HEK293T (cell line): ENCODE results near the gene AGBL4.

Source experiments
- CTCF ChIA-PET: fragments of 350-600 bp; formaldehyde crosslinking; extraction: SDS; loops from one replicate; lab custom pipeline; 2021; ENCODE audit warnings: antibody characterized with exemption, inconsistent platforms; lab: Yijun Ruan, JAX
- POLR2A ChIA-PET: fragments of 350-600 bp; formaldehyde crosslinking; extraction: SDS; loops from one replicate; lab custom pipeline; 2020; ENCODE audit warnings: antibody characterized with exemption, inconsistent platforms; lab: Yijun Ruan, JAX
- DNase-seq: peaks from one replicate; pipeline ENCODE4 v3.0.0; 2012; ENCODE audit warnings: mixed read lengths; ENCODE audit errors: extremely low spot score
- ARNT ChIP-seq: fragments of 450-650 bp; IDR thresholded peaks from 2 replicates; pipeline ENCODE4 v1.6.1; 2017; ENCODE audit warnings: mild to moderate bottlenecking
- BHLHE40 ChIP-seq: fragments of 450-650 bp; IDR thresholded peaks from 2 replicates; pipeline ENCODE4 v1.6.1; 2016; ENCODE audit warnings: mild to moderate bottlenecking, moderate library complexity, borderline replicate concordance
- CTBP1 ChIP-seq: fragments of 450-650 bp; IDR thresholded peaks from 2 replicates; pipeline ENCODE4 v1.6.1; 2016; ENCODE audit warnings: borderline replicate concordance
- ELF4 ChIP-seq: fragments of 450-650 bp; IDR thresholded peaks from 2 replicates; pipeline ENCODE4 v1.6.1; 2017; ENCODE audit warnings: antibody characterized with exemption
- FOXA1 ChIP-seq: fragments of 450-650 bp; IDR thresholded peaks from 2 replicates; pipeline ENCODE4 v1.6.1; 2016; ENCODE audit warnings: mild to moderate bottlenecking
- FOXK2 ChIP-seq: fragments of 450-650 bp; IDR thresholded peaks from 2 replicates; pipeline ENCODE4 v1.6.1; 2016; ENCODE audit warnings: mild to moderate bottlenecking
- FOXM1 ChIP-seq: fragments of 450-650 bp; IDR thresholded peaks from 2 replicates; pipeline ENCODE4 v1.6.1; 2017; ENCODE audit warnings: mild to moderate bottlenecking, borderline replicate concordance
- HDGF ChIP-seq: fragments of 450-650 bp; IDR thresholded peaks from 2 replicates; pipeline ENCODE4 v1.6.1; 2017; ENCODE audit warnings: antibody characterized with exemption, borderline replicate concordance
- L3MBTL2 ChIP-seq: fragments of 450-650 bp; conservative IDR thresholded peaks from 2 replicates; pipeline ENCODE4 v1.6.1; 2016; ENCODE audit warnings: mild to moderate bottlenecking
- LEF1 ChIP-seq: fragments of 450-650 bp; IDR thresholded peaks from 2 replicates; pipeline ENCODE4 v1.6.1; 2017; ENCODE audit warnings: mild to moderate bottlenecking, borderline replicate concordance
- NFRKB ChIP-seq: fragments of 450-650 bp; IDR thresholded peaks from 2 replicates; pipeline ENCODE4 v1.6.1; 2016; ENCODE audit warnings: mild to moderate bottlenecking, moderate library complexity
- PKNOX1 ChIP-seq: fragments of 450-650 bp; IDR thresholded peaks from 2 replicates; pipeline ENCODE4 v1.6.1; 2016
- SP1 ChIP-seq: fragments of 450-650 bp; IDR thresholded peaks from 2 replicates; pipeline ENCODE4 v1.6.1; 2017
- SUZ12 ChIP-seq: fragments of 450-650 bp; IDR thresholded peaks from 2 replicates; pipeline ENCODE4 v1.6.1; 2016; ENCODE audit warnings: mild to moderate bottlenecking
- TARDBP ChIP-seq: fragments of 450-650 bp; IDR thresholded peaks from 2 replicates; pipeline ENCODE4 v1.6.1; 2016
- ZNF384 ChIP-seq: fragments of 450-650 bp; IDR thresholded peaks from 2 replicates; pipeline ENCODE4 v1.6.1; 2016

The AGBL4 gene

GRCh38 chr1:48829446-48829845, 1194.3 kb downstream of the AGBL4 start:
- ChIA-PET CTCF (no interaction called here), POLR2A (no interaction called here)

GRCh38 chr1:48823168-48823567, 1200.6 kb downstream of the AGBL4 start:
- TF ChIP-seq BHLHE40 (no peak), NFRKB (no peak), LEF1 (no peak), PKNOX1 (no peak), TARDBP (no peak), L3MBTL2 (no peak), FOXA1 (no peak), CTBP1 (no peak), FOXM1 (no peak), SUZ12 (no peak), ZNF384 (no peak), HDGF (no peak), ARNT (no peak), SP1 (no peak)
- DNase-seq, result no peak
- ChIA-PET CTCF (no interaction called here), POLR2A (no interaction called here)

More at GRCh38 chr1:48829446-48829845, 1194.3 kb downstream of the AGBL4 start:
- DNase-seq, result no peak
- TF ChIP-seq FOXA1 (no peak), FOXK2 (no peak), CTBP1 (no peak), LEF1 (no peak), FOXM1 (no peak), ELF4 (no peak)

GRCh38 chr1:48820491-48820890, 1203.3 kb downstream of the AGBL4 start:
- DNase-seq, result no peak
- CTCF ChIA-PET, result interaction anchor here (1.6 kb wide), 1 partner anchor 143 kb away, joined by 8 read pairs; no protein-coding TSS in a partner anchor
- POLR2A ChIA-PET, result no interaction called here

GRCh38 chr1:48817505-48818114, 1206.1 kb downstream of the AGBL4 start:
- CTCF ChIA-PET, result interaction anchor here (0.6 to 1.6 kb wide), 13 partner anchors 9 to 260 kb away, joined by 3 to 26 read pairs (median 4); no protein-coding TSS in a partner anchor
- peak; percentile 62 for DNase-seq
- no peak for TF ChIP-seq ZNF384
- no peak for TF ChIP-seq SP1
- TF ChIP-seq L3MBTL2, result no peak
- no peak for TF ChIP-seq FOXA1
- TF ChIP-seq CTBP1, result no peak
- no peak for TF ChIP-seq FOXM1
- TF ChIP-seq NFRKB, result no peak
- POLR2A ChIA-PET, result interaction anchor here (0.5 to 0.9 kb wide), 2 partner anchors 25 to 246 kb away, joined by 3 read pairs; no protein-coding TSS in a partner anchor

More at GRCh38 chr1:48820491-48820890, 1203.3 kb downstream of the AGBL4 start:
- TF ChIP-seq SP1 (no peak), ELF4 (no peak), FOXM1 (no peak), FOXA1 (no peak), ARNT (no peak), ZNF384 (no peak), BHLHE40 (no peak)

GRCh38 chr1:48810740-48811139, 1213.0 kb downstream of the AGBL4 start:
- no peak for DNase-seq
- CTCF ChIA-PET, result no interaction called here
- POLR2A ChIA-PET, result no interaction called here
- no peak for TF ChIP-seq L3MBTL2
- TF ChIP-seq FOXA1, result no peak
- no peak for TF ChIP-seq ZNF384
- no peak for TF ChIP-seq PKNOX1
- TF ChIP-seq FOXK2, result no peak
- TF ChIP-seq BHLHE40, result no peak
- TF ChIP-seq CTBP1, result no peak
- TF ChIP-seq NFRKB, result no peak
- TF ChIP-seq SP1, result no peak
- TF ChIP-seq ELF4, result no peak
- no peak for TF ChIP-seq SUZ12
- no peak for TF ChIP-seq ARNT
- TF ChIP-seq LEF1, result no peak
- no peak for TF ChIP-seq TARDBP
- no peak for TF ChIP-seq FOXM1
- no peak for TF ChIP-seq HDGF

- ChIA-PET POLR2A (no interaction called here), CTCF (interaction anchor here (1.3 kb wide), 1 partner anchor 9 kb away, joined by 5 read pairs; no protein-coding TSS in a partner anchor)
- no peak for DNase-seq
- TF ChIP-seq SUZ12 (no peak), BHLHE40 (no peak), FOXK2 (no peak)
Observed at GRCh38 chr1:48808496-48808895, 1215.3 kb downstream of the AGBL4 start.

GRCh38 chr1:48807554-48808260, 1216.0 kb downstream of the AGBL4 start:
- POLR2A ChIA-PET, result no interaction called here
- DNase-seq, result no peak
- CTCF ChIA-PET, result no interaction called here
- no peak for TF ChIP-seq FOXM1
- TF ChIP-seq ELF4, result no peak
- TF ChIP-seq SP1, result no peak
- no peak for TF ChIP-seq FOXK2
- TF ChIP-seq HDGF, result no peak
- TF ChIP-seq ZNF384, result no peak
